IPS-18a (cell line): ENCODE data around the gene MFN1.

Source experiments
- H3K27ac ChIP-seq: one replicate; pipeline ENCODE4 v1.5.1; 2013; ENCODE audit warnings: low read length
- H3K27me3 ChIP-seq: one replicate; pipeline ENCODE4 v1.6.1; 2013; ENCODE audit warnings: mild to moderate bottlenecking, low read length; ENCODE audit not compliant: control insufficient read depth, insufficient read depth
- H3K36me3 ChIP-seq: one replicate; pipeline ENCODE4 v1.6.1; 2013; ENCODE audit warnings: low read depth, low read length; ENCODE audit not compliant: control insufficient read depth
- H3K4me1 ChIP-seq: one replicate; pipeline ENCODE4 v1.6.1; 2013; ENCODE audit warnings: low read depth, low read length; ENCODE audit not compliant: control insufficient read depth
- H3K4me3 ChIP-seq: one replicate; pipeline ENCODE4 v1.5.1; 2013; ENCODE audit warnings: low read length
- H3K9ac ChIP-seq: one replicate; pipeline ENCODE4 v1.6.1; 2013; ENCODE audit warnings: mild to moderate bottlenecking, low read length, moderate library complexity
- H3K9me3 ChIP-seq: one replicate; pipeline ENCODE4 v1.6.1; 2013; ENCODE audit warnings: low read depth, low read length; ENCODE audit not compliant: control insufficient read depth

Gene MFN1

GRCh38 chr3:179363332-179363731, 15.8 kb downstream of the MFN1 start:
- Histone ChIP-seq H3K27me3 (no peaks in the 10 kb centered on the region), H3K9ac (no peak overlapping the region), H3K27ac (no peak overlapping the region), H3K36me3 (peaks cover 30% of the 10 kb centered on the region), H3K9me3 (no peaks in the 10 kb centered on the region), H3K4me3 (no peak overlapping the region), H3K4me1 (no peaks in the 10 kb centered on the region)

DNA sequence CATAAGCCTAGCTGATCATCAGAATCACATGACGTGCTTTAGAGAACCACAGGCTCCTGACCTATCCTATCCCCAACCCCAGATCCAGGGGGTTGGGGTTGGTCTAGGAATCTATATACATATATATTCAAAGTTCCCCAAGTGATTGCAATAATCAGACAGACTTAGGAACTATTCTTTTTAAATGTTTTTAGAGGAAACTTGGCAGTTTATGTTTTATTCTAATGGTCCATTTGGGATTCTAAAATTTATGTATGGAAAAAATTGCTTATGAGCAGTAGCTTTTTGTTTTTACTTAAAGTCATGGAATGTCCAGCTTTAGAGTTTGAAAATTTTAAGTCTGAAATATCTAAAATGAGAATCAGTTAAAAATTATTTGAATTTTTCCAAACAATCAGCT, 22.1 kb downstream of the MFN1 start:
- Histone ChIP-seq H3K36me3 (peaks cover 26% of the 10 kb centered on the region), H3K27me3 (no peaks in the 10 kb centered on the region), H3K27ac (no peak overlapping the region), H3K4me1 (no peaks in the 10 kb centered on the region), H3K9me3 (no peaks in the 10 kb centered on the region), H3K4me3 (no peak overlapping the region), H3K9ac (no peak overlapping the region)

DNA sequence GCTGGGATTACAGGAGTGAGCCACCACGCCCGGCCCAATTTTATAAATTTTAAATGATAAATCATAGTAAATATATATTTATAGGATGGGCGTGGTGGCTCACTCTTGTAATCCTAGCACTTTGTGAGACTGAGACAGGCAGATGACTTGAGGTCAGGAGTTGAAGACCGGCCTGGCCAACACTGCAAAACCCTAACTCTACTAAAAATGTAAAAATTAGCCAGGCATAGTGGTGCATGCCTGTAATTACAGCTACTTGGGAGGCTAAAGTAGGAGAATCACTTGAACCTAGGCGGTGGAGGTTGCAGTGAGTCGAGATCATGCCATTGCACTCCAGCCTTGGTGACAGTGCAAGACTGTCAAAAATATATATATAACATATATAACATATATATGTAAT, 26.4 kb downstream of the MFN1 start:
- H3K4me3 ChIP-seq = no peak overlapping the region
- H3K4me1 ChIP-seq = no peaks in the 10 kb centered on the region
- H3K9me3 ChIP-seq = no peaks in the 10 kb centered on the region
- peaks cover 16% of the 10 kb centered on the region for H3K36me3 ChIP-seq
- no peak overlapping the region for H3K27ac ChIP-seq
- H3K27me3 ChIP-seq = no peaks in the 10 kb centered on the region
- no peak overlapping the region for H3K9ac ChIP-seq

GRCh38 chr3:179375091-179375999, 27.8 kb downstream of the MFN1 start:
- no peak overlapping the region for H3K4me3 ChIP-seq
- peaks cover 16% of the 10 kb centered on the region for H3K36me3 ChIP-seq
- H3K27ac ChIP-seq = no peak overlapping the region
- H3K27me3 ChIP-seq = no peaks in the 10 kb centered on the region
- H3K4me1 ChIP-seq = no peaks in the 10 kb centered on the region
- no peaks in the 10 kb centered on the region for H3K9me3 ChIP-seq
- H3K9ac ChIP-seq = no peak overlapping the region

DNA sequence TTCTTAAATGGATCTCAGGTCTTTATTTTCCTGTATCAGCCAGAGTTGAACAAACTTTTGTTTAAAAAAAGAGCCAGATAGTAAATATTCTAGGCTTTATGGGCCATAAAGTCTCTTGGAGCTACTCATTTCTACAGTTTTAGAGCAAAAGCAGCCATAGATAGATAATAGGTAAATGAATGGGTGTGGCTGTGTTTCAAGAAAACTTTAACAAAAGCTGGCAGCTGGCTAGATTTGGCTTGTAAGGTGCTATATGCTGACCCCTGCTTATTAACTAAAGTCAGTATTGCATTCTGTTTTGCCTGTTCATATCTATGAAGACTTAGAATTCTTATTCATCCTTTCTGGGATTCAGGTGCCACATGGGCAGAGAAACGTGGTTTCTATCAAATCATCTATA, 29.0 kb downstream of the MFN1 start:
- H3K4me1 ChIP-seq = no peaks in the 10 kb centered on the region
- no peaks in the 10 kb centered on the region for H3K9me3 ChIP-seq
- H3K27ac ChIP-seq = no peak overlapping the region
- H3K27me3 ChIP-seq = no peaks in the 10 kb centered on the region
- no peak overlapping the region for H3K4me3 ChIP-seq
- peaks cover 20% of the 10 kb centered on the region for H3K36me3 ChIP-seq
- H3K9ac ChIP-seq = no peak overlapping the region

DNA sequence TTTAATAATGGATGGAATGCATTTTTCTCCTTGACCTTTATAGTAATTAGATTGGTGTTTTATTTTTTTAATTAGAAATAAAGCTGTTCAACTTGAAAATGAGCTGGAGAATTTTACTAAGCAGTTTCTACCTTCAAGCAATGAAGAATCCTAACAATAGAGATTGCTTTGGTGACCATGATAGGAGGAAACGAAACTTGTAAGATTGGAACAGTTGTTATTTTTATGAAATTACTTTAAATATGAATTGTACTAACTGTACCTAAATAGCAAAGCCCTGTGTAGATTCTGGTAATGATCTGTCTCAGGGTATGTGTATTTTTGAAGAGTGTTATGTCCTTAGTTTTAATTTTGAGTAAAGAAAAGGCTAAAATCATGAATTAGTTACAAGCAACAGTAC, 44.4 kb downstream of the MFN1 start:
- H3K4me3 ChIP-seq = no peak overlapping the region
- H3K4me1 ChIP-seq = no peaks in the 10 kb centered on the region
- H3K9me3 ChIP-seq = no peaks in the 10 kb centered on the region
- H3K27me3 ChIP-seq = no peaks in the 10 kb centered on the region
- H3K36me3 ChIP-seq = peaks cover 17% of the 10 kb centered on the region
- H3K27ac ChIP-seq = no peak overlapping the region
- H3K9ac ChIP-seq = no peak overlapping the region

DNA sequence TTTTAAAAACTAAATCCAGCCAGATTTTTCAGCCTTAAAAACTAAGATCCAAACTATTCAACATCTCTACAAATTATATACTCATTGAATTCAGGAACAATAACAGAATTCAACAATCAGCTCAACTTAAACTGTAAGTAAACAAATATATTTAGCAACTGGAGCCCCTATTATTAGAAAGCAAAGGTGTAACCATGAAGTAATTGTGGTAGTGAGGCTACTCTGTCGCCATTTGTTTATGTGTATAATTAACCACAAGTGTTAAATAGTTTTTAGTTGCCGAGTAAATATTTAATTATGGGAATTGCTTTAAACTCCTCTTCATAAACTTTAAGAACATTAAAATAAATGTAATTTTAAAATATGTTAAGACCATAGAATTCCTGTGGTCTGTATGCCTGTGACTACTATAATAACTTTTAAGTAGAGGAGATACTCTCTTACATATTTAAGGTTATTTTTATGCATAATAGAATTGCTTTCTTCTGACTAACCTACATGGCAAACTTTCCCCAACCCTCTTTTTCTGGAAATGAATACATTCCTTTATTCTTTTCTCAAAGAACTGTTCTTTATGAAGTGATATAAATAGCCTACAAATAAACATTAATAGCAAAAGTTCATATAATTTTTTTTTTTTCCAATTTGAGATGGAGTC, 51.2 kb downstream of the MFN1 start:
- no peaks in the 10 kb centered on the region for H3K9me3 ChIP-seq
- H3K4me1 ChIP-seq = peaks cover 18% of the 10 kb centered on the region
- no peak overlapping the region for H3K27ac ChIP-seq
- H3K4me3 ChIP-seq = no peak overlapping the region
- peaks cover 7% of the 10 kb centered on the region for H3K36me3 ChIP-seq
- no peak overlapping the region for H3K9ac ChIP-seq
- no peaks in the 10 kb centered on the region for H3K27me3 ChIP-seq

DNA sequence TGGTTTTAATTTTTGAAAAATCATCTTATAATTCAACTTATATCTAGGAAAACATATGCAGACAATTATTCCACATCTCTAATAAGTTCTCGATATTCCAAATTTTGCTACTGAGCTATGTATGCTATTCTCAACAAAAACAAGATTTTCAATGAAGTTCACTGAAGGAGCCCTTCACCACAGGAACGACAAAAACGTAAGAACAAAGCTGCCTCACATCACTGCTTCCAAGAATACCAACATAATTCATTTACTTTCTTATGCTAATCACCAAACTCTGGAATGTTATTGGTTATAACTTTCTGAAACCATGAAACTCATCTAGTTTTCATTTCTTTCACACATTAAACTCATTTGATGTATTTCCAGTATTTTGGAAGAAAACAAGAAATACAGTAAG, 54.1 kb downstream of the MFN1 start:
- Histone ChIP-seq H3K9ac (no peak overlapping the region), H3K27ac (no peak overlapping the region), H3K4me1 (peaks cover 24% of the 10 kb centered on the region), H3K9me3 (no peaks in the 10 kb centered on the region), H3K27me3 (no peaks in the 10 kb centered on the region), H3K4me3 (no peak overlapping the region), H3K36me3 (peaks cover 2% of the 10 kb centered on the region)

DNA sequence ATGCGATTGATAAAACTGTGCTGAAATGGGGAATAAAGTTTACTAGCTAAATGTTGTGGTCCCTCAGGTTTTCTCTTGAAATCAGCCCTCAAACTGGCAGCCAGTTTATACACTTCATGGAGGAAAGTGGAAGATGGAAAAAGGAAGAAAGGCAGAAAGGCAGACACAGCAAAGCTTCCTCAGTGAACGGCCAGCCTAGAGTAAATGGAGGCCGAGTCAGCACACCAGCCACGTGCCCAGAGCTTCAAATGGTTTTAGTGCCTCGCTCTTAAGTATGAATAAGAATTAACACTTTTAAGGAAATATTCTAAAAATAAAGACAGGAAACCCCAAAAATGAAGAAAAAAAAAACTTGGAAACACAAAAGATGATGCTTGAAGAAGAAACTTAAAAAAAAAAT, 55.5 kb downstream of the MFN1 start:
- Histone ChIP-seq H3K9ac (no peak overlapping the region), H3K27ac (no peak overlapping the region), H3K4me1 (peaks cover 24% of the 10 kb centered on the region), H3K9me3 (no peaks in the 10 kb centered on the region), H3K36me3 (peaks cover 2% of the 10 kb centered on the region), H3K4me3 (no peak overlapping the region), H3K27me3 (no peaks in the 10 kb centered on the region)

- Histone ChIP-seq H3K27ac (no peak overlapping the region), H3K9ac (no peak overlapping the region), H3K4me1 (peaks cover 24% of the 10 kb centered on the region), H3K4me3 (no peak overlapping the region), H3K36me3 (peaks cover 2% of the 10 kb centered on the region), H3K27me3 (no peaks in the 10 kb centered on the region), H3K9me3 (no peaks in the 10 kb centered on the region)
Measured at GRCh38 chr3:179404307-179404706, 56.8 kb downstream of the MFN1 start.

DNA sequence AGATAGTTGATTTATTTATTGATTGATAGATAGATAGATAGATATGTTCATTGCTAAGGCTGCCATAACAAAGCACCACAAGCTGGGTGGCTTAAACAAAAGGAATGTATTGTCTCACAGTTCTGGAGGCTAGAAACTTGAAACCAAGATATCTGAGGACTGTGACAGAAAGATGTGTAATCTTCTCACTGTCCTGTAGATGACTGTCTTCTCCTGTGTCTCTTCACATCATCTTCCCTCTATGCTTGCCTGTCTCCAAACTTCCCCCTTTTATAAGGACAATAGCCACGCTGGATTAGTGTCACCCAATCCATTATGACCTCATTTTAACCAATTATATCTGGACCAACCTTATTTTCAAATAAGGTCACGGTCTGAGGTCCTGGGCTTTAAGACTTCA, 62.8 kb downstream of the MFN1 start:
- no peaks in the 10 kb centered on the region for H3K36me3 ChIP-seq

DNA sequence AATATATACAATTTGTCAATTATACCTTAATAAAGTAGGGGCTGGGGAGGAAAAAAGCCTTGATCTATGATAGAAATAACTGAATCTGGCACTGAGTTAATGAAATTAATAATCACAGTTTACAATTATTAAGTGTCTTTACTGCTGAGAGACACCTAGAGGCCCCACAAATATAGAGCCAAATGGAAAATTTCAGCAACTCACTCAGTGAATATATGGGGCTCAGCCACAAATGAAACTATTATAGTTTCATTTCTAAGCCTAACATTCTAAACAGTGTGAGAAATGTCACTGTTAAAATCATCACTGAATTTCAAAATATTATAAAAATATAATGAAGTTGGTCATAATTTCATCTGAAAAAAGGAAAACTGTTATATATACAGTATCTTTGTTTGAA, 63.5 kb downstream of the MFN1 start:
- no peaks in the 10 kb centered on the region for H3K27me3 ChIP-seq
- no peaks in the 10 kb centered on the region for H3K9me3 ChIP-seq
- H3K9ac ChIP-seq = no peak overlapping the region
- no peak overlapping the region for H3K4me3 ChIP-seq
- H3K4me1 ChIP-seq = peaks cover 4% of the 10 kb centered on the region
- H3K36me3 ChIP-seq = no peaks in the 10 kb centered on the region
- no peak overlapping the region for H3K27ac ChIP-seq

More for the DNA sequence above, 62.8 kb downstream of the MFN1 start:
- Histone ChIP-seq H3K9me3 (no peaks in the 10 kb centered on the region), H3K9ac (no peak overlapping the region), H3K4me1 (peaks cover 4% of the 10 kb centered on the region), H3K4me3 (no peak overlapping the region), H3K27me3 (no peaks in the 10 kb centered on the region), H3K27ac (no peak overlapping the region)
